Right lung (tissue), 5 donors: ENCODE data around the gene ATXN2. TPM values are rescaled to one million over a fixed set of nuclear protein-coding genes. Genes with fewer than 3 reads are reported as not detected.
"Not testable (repeated sequence)": the region's sequence is repeated elsewhere in the genome, so short reads cannot be mapped to it uniquely, and the experiment has no call there.

ENCODE experiments used
- DNase-seq, 2 donors: peaks; one replicate each; pipeline ENCODE4 v3.0.0-alpha.2; 2013
- polyA plus RNA-seq, 5 donors: library from polyadenylated mRNA; unstranded; fragments of 120-200 nt; gene quantifications; one replicate each; pipeline versions ENCODE4 v1.2.1 to v1.2.3, GENCODE V29; 2013; ENCODE audit warnings: inconsistent platforms in 1 of 5, low replicate concordance in 1 of 5; ENCODE audit not compliant: insufficient read length in 5 of 5, insufficient read depth in 1 of 5

ATXN2 gene
- polyA plus RNA-seq, 5 donors = 61.5 to 81.8 (median 68.6) TPM

GRCh38 chr12:111507719-111508118 lies 91.4 kb downstream of the ATXN2 start:
- not testable (repeated sequence) for DNase-seq

GRCh38 chr12:111507258-111507657 lies 91.9 kb downstream of the ATXN2 start:
- DNase-seq = not testable (repeated sequence)

GRCh38 chr12:111506260-111506659 lies 92.9 kb downstream of the ATXN2 start:
- DNase-seq = no peak

DNA sequence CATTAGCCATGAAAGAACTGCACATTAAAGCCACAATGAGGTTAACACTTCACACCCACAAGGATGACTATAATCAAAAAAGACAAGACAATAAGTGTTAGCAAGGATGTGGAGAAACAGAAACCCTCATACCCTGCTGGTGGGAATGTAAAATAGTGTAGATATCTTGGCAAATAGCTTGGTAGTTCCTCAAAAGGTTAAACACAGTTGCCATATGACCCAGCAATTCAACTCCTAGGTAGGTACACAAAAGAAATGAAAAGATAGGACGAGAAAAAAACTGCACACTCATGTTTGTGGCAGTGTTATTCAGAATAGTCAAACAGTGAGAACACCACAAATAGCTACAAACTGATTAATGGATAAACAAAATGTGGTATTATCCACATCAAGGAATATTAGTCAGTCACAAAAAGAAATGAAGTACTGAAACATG lies 93.5 kb downstream of the ATXN2 start:
- no peak for DNase-seq

GRCh38 chr12:111503116-111503515 lies 96.0 kb downstream of the ATXN2 start:
- DNase-seq = no peak

- DNase-seq = no peak
These were observed 104.4 kb downstream of the ATXN2 start for GRCh38 chr12:111494676-111495075.

- not testable (repeated sequence) for DNase-seq
These were observed 106.1 kb downstream of the ATXN2 start for GRCh38 chr12:111492979-111493378.

DNA sequence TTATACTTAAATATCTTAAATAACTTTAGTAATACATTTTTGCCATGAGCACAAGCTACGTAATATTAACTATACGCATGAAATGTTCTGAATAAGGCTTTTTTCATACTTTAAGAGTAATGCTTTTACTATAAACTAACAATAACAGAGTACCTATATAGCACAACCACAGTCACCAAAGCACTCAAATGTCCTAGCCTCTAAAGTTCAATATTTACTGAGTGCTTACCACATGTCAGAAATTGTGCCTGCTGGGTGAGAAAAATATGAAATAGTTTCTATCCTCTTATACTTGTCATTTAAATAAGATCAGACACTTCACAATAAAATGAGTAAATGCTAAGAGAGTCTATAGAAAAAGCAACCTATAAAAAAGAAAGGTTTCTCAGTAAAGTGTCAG lies 110.3 kb downstream of the ATXN2 start:
- DNase-seq = no peak

GRCh38 chr12:111488271-111488670 lies 110.8 kb downstream of the ATXN2 start:
- DNase-seq = no peak

DNA sequence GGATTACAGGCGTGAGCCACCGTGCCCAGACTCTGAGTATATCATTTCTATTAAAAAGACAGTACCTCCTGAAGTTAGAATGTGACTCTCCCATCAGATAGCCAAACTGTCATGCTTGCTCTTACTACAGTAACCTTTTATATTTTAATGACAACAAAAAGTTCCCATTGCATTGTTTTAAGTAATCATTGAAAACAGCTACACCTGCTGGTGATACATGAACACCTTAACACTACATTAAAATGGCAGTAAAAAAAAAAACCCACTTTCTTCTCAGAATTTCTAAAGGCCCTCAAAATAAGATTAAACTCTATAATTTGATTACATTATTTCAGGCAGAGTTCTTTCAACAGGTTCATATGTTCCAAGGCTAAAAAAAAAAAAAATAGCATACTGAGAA lies 116.7 kb downstream of the ATXN2 start:
- no peak for DNase-seq

- DNase-seq = no peak
These were observed 127.9 kb downstream of the ATXN2 start for GRCh38 chr12:111471236-111471635.

DNA sequence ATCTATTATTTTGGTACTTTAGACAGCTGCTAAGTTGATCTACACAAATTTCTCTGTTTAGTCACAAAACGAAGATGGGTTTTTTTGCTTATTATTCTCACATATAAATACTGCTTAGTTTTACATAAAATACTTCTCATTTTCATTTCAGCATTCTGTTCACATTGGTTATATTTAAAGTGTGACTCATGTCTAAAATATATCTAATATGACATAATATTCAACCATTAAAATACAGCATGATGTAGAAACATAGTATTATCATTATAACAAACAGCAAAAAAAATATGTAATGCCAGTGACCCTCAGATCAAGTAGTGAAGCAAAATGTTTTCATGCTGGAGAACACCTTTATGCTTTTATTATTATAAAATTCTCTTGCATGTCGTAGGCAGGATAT lies 129.7 kb downstream of the ATXN2 start:
- DNase-seq = no peak

DNA sequence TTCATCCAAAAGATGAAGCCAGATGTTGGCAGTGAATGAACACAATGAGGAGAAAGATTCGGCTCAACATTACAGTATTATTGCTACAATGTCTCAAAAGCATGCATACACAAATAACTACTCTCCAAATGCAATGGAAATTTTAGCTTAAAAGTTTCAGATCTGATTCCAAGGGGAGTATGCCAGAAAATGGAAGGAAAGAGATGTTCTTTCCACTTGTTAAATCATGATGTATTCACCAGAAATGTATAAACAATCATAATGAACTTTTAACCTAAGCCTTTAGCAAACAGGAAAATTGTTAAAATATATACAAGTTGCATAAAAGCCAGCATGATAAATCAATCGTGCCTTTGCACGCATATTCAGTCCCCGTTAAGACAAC lies 131.3 kb downstream of the ATXN2 start:
- peak; percentile 51 to 73 for DNase-seq

GRCh38 chr12:111467092-111467856 lies 131.8 kb downstream of the ATXN2 start:
- DNase-seq = no peak

DNA sequence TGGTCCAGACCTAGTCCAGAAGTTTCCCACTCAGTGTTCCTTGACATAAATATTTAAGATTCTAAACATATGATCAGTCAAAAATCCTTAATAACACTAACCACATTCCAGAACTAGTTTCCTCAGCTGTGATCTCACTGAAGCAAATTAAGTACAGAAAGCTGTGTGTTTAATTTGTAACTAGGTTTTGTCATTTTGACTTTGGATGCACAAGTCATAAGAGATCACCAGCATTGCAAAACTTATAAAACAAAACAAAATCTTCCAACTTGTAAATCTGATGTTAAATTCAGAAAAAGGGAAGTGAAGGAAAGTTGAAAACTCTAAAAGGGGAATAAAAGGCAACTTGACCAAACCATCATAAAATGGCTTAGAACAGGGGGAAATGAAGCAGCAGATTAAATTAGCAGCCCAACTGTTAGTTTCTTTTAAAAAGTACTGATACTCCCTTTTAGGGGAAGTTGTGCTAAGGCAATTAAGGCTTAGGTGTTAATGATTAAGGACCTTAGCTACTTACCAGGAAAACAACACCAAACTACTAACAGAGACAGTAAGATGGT lies 136.8 kb downstream of the ATXN2 start:
- DNase-seq = no peak

- not testable (repeated sequence) for DNase-seq
These were observed 139.0 kb downstream of the ATXN2 start for GRCh38 chr12:111460111-111460510.

- no peak for DNase-seq
These were observed 140.5 kb downstream of the ATXN2 start for GRCh38 chr12:111458546-111459172.

DNA sequence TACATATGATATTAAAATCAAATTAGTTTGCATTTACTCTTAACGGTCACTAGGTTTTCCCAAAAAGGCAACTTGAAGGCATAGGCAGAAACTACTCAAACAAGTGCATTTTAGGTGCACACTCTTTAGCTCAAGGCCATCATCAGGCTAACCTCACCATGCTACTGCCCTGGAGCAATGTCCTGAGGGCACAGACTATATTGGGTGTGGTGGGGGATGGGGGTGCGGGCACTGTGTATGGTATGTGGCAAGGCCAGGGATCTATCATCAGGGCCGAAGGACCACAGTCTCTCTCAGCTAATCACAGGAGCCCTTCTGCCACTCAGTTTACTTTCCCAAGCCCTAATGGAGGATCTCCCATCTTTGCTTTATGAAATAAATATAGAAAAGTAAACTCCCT lies 141.5 kb downstream of the ATXN2 start:
- no peak for DNase-seq

GRCh38 chr12:111457071-111457470 lies 142.0 kb downstream of the ATXN2 start:
- DNase-seq = no peak

DNA sequence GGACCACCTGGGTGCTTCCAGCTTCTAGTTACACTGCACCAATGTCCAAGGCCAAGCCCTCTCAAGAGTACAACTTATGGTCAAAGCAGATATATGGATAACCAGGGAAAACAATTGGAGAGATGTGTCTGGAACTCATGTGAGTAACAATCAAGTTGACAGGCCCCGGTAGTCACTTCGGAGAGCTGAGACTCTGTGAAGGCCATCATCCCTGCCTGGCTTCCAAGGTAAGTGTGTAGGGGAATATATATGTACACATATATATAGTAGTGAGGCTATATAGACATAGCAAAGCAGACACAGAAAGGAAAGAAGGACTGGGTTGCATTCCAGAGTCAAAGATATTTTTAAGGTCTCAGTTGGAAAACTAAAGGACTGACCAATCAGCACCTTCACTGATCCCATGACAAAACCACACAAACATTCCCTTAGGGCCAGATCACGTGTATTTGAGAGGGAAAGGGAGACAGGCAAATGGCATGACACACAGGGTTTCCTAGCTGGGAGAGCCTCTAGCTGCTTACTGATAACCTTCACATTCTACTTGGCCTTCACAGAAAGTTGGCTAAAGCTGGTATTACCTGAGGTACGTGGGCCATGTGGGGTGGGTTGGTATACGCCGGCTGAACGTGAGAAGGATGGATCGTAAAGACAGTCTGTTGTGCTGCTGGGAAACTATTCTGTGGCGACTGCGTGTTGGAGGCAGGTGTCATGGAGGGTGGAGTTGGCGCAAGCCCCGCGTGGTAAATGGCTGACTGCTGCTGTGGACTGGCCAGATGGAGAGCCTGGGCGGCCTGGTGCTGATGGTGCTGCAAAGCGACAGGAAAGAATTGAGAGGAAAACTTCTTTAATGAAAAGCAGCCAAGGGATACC lies 143.4 kb downstream of the ATXN2 start:
- no peak for DNase-seq

- no peak for DNase-seq
These were observed 144.2 kb downstream of the ATXN2 start for GRCh38 chr12:111454716-111455447.
